ENCODE results near the gene FBXO36.

GRCh38 chr2:230048010-230048671 is 125.8 kb downstream of the FBXO36 start:
- TF ChIP-seq CTCF (IDR thresholded peaks at IDR 0.05; ENCODE audit: insufficient read depth, low read depth, low read length) (no peak), EZH2 (IDR thresholded peaks at IDR 0.05; ENCODE audit: insufficient read depth, low read length) (no peak)
